ENCODE data around the gene ZNF552.
"Not testable (repeated sequence)": the region's sequence is repeated elsewhere in the genome, so short reads cannot be mapped to it uniquely, and the experiment has no call there.

DNA sequence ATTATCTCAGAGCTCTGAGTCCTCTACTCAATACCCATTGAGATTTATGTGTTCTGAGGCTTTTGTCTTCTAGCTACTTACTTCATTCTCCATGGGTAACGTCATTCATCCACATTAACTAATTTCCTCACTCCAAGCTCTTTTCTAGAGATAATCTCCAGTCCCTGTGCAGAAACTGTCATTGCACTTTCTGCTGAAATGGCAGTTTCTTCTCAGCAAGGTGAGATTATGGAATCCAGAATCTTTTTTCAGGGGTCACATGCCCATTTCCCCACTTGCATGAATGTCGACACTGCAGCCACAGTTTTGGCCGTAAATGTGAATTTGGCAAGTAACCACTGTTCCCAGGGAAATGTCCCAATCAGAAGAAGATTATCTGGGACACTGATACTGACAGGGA lies 47.6 kb upstream of the ZNF552 start:
- not testable (repeated sequence) for TF ChIP-seq POLR2AphosphoS5, POLR2A, EP300 (IDR thresholded peaks at IDR 0.05)
- TF ChIP-seq, protein P1, sequence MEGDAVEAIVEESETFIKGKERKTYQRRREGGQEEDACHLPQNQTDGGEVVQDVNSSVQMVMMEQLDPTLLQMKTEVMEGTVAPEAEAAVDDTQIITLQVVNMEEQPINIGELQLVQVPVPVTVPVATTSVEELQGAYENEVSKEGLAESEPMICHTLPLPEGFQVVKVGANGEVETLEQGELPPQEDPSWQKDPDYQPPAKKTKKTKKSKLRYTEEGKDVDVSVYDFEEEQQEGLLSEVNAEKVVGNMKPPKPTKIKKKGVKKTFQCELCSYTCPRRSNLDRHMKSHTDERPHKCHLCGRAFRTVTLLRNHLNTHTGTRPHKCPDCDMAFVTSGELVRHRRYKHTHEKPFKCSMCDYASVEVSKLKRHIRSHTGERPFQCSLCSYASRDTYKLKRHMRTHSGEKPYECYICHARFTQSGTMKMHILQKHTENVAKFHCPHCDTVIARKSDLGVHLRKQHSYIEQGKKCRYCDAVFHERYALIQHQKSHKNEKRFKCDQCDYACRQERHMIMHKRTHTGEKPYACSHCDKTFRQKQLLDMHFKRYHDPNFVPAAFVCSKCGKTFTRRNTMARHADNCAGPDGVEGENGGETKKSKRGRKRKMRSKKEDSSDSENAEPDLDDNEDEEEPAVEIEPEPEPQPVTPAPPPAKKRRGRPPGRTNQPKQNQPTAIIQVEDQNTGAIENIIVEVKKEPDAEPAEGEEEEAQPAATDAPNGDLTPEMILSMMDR (IDR thresholded peaks at IDR 0.05): not testable (repeated sequence)
